Uterus (tissue), 2 donors: ENCODE data around the gene CGB1.

ENCODE experiments used
- POLR2A ChIP-seq, 2 donors: fragments of 450-650 bp; IDR thresholded peaks; one replicate each; pipeline ENCODE4 v1.6.1; 2016; ENCODE audit warnings: antibody characterized with exemption in 2 of 2, mild to moderate bottlenecking in 1 of 2, moderate library complexity in 1 of 2
- TF ChIP-seq, protein P1 (sequence below), 4 experiments: fragments of 200-600 bp in 2 of 4; fragments of 450-650 bp in 2 of 4; sonication (generic) in 2 of 4; IDR thresholded peaks; one replicate each; pipeline ENCODE4 v1.5.1; 2016 to 2019; ENCODE audit warnings: antibody characterized with exemption in 4 of 4, mild to moderate bottlenecking in 2 of 4, moderate library complexity in 1 of 4

DNA sequence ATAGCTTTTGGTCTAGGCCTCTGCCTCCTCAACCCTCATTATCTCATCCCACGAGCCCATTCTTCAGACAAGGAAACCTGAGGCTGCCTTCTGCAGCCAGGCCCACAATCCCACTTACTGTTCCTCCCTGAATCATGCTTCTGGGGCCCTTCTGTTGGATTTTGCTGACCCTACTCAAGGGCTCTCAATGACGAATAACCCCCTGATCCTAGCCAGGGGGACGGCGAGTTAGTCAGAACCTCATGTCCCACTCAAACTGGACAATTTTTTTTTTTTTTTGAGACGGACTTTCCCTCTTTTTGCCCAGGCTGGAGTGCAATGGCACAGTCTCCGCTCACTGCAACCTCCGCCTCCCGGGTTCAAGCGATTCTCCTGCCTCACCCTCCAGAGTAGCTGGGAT, 14.6 kb downstream of the CGB1 start:
- no peak for TF ChIP-seq POLR2A (IDR thresholded peaks at IDR 0.05)
- TF ChIP-seq, protein P1, sequence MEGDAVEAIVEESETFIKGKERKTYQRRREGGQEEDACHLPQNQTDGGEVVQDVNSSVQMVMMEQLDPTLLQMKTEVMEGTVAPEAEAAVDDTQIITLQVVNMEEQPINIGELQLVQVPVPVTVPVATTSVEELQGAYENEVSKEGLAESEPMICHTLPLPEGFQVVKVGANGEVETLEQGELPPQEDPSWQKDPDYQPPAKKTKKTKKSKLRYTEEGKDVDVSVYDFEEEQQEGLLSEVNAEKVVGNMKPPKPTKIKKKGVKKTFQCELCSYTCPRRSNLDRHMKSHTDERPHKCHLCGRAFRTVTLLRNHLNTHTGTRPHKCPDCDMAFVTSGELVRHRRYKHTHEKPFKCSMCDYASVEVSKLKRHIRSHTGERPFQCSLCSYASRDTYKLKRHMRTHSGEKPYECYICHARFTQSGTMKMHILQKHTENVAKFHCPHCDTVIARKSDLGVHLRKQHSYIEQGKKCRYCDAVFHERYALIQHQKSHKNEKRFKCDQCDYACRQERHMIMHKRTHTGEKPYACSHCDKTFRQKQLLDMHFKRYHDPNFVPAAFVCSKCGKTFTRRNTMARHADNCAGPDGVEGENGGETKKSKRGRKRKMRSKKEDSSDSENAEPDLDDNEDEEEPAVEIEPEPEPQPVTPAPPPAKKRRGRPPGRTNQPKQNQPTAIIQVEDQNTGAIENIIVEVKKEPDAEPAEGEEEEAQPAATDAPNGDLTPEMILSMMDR (IDR thresholded peaks at IDR 0.05): no peak
